ENCODE results near the gene C19orf67.

DNA sequence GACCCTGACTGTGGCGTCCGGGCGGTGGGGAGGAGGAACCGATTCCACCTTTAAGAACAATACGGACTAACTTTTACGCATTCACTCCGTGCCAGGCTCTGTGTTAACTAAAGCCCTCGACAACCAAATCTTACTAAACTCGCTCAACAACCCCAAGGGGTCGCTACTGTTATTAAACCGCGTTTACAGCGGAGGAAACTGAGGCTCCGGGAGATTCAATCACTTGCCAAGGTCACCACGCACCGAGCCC is 3.8 kb upstream of the C19orf67 start:
- TF ChIP-seq POLR2A (IDR thresholded peaks at IDR 0.05; ENCODE audit: low read length) (no peak), GATA1 (IDR thresholded peaks at IDR 0.05; ENCODE audit: low read depth, low read length) (no peak)

All from erythroblast (primary cell).